DND-41 (cell line): Measurements from ENCODE around the gene EXOG.

Source experiments
- EZH2 ChIP-seq: IDR thresholded peaks from 3 replicates; pipeline ENCODE4 v1.6.1; 2012; ENCODE audit warnings: borderline replicate concordance, low read depth, mild to moderate bottlenecking, moderate library complexity, low read length, inconsistent platforms; ENCODE audit not compliant: severe bottlenecking
- TF ChIP-seq, protein P1 (sequence below): IDR thresholded peaks from 2 replicates; pipeline ENCODE4 v1.5.1; 2012; ENCODE audit warnings: borderline replicate concordance, low read length, moderate library complexity, mild to moderate bottlenecking; ENCODE audit not compliant: poor library complexity, severe bottlenecking; ENCODE audit errors: extremely low read depth

DNA sequence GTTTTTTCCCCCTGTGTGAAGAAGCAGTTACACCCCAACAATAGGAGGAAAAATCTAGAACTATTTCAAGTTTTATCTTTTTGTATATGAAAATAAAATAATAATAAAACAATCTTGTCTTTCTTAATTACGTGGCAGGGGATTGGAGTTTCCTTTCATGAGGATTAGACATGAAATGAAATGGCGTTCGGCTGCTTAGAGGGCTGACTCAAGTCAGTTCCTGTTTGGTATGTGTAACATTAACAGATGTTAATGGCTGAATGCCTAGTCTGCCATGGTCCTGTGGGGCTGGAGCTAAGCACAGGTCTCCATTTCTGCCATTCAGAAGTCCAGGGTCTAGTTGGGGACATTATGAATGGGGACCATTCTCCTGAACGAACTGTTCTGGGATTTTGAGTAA is 3.1 kb upstream of the EXOG start:
- TF ChIP-seq, protein P1, sequence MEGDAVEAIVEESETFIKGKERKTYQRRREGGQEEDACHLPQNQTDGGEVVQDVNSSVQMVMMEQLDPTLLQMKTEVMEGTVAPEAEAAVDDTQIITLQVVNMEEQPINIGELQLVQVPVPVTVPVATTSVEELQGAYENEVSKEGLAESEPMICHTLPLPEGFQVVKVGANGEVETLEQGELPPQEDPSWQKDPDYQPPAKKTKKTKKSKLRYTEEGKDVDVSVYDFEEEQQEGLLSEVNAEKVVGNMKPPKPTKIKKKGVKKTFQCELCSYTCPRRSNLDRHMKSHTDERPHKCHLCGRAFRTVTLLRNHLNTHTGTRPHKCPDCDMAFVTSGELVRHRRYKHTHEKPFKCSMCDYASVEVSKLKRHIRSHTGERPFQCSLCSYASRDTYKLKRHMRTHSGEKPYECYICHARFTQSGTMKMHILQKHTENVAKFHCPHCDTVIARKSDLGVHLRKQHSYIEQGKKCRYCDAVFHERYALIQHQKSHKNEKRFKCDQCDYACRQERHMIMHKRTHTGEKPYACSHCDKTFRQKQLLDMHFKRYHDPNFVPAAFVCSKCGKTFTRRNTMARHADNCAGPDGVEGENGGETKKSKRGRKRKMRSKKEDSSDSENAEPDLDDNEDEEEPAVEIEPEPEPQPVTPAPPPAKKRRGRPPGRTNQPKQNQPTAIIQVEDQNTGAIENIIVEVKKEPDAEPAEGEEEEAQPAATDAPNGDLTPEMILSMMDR, result no peak
- no peak for TF ChIP-seq EZH2
